ENCODE measurements around the gene CARNS1.

The CARNS1 gene

GRCh38 chr11:67432655-67433349, 17.3 kb downstream of the CARNS1 start:
- peaks cover 49 to 83% (median 73%) of the 10 kb centered on the region in 10 experiments for H3K4me1 ChIP-seq
- peaks cover 5 to 78% (median 59%) of the 10 kb centered on the region in 11 experiments; a peak in 21 of 22 replicates for H4K20me1 ChIP-seq
- peak overlapping the region in 10 of 11 experiments; percentile 40 to 94 (median 85); a peak in 14 of 22 replicates for H3K9ac ChIP-seq
- no peak overlapping the region for H3K4me3 ChIP-seq
- H3K27ac ChIP-seq, result peak overlapping the region in 4 of 11 experiments; percentile 7 to 97 (median 28); a peak in 7 of 22 replicates
- H3K36me3 ChIP-seq, result peaks cover 62 to 72% (median 66%) of the 10 kb centered on the region in 11 experiments
- H3K4me2 ChIP-seq, result peak overlapping the region in 8 of 11 experiments; percentile 88 to 99 (median 98); a peak in 12 of 22 replicates
- H3K9me3 ChIP-seq (replicated peaks in 1 of 11), result no peaks in the 10 kb centered on the region
- TF ChIP-seq Cebpa-rat (IDR thresholded peaks at IDR 0.05), result no peak
- no peaks in the 10 kb centered on the region for H3K27me3 ChIP-seq

- Histone ChIP-seq H4K20me1 (peaks cover 12 to 85% (median 59%) of the 10 kb centered on the region in 11 experiments; a peak in 21 of 22 replicates), H3K36me3 (peaks cover 63 to 81% (median 68%) of the 10 kb centered on the region in 11 experiments), H3K4me3 (no peak overlapping the region), H3K27me3 (no peaks in the 10 kb centered on the region), H3K9ac (peak overlapping the region; percentile 40 to 94 (median 83); a peak in 18 of 22 replicates), H3K27ac (peak overlapping the region in 8 of 11 experiments; percentile 5 to 97 (median 86); a peak in 11 of 22 replicates), H3K9me3 (replicated peaks in 1 of 11) (no peaks in the 10 kb centered on the region), H3K4me2 (peak overlapping the region; percentile 9 to 99 (median 97); a peak in 19 of 22 replicates), H3K4me1 (peaks cover 59 to 93% (median 82%) of the 10 kb centered on the region in 10 experiments)
- no peak for TF ChIP-seq Cebpa-rat (IDR thresholded peaks at IDR 0.05)
Observed at GRCh38 chr11:67433536-67434394, 18.3 kb downstream of the CARNS1 start.

- Histone ChIP-seq H3K9me3 (replicated peaks in 1 of 11) (no peaks in the 10 kb centered on the region), H3K9ac (peak overlapping the region; percentile 14 to 94 (median 83); a peak in 19 of 22 replicates), H3K27ac (peak overlapping the region in 9 of 11 experiments; percentile 52 to 97 (median 89); a peak in 14 of 22 replicates), H3K4me3 (0 out of 20 replicates have a peak overlapping the region, but pooled peaks of 1 of the 10 experiments have one; percentile 80), H3K4me2 (peak overlapping the region; percentile 88 to 99 (median 98)), H3K27me3 (no peaks in the 10 kb centered on the region), H3K4me1 (peaks cover 60 to 94% (median 82%) of the 10 kb centered on the region in 10 experiments), H3K36me3 (peaks cover 63 to 84% (median 68%) of the 10 kb centered on the region in 11 experiments), H4K20me1 (peaks cover 16 to 81% (median 53%) of the 10 kb centered on the region in 11 experiments; a peak in 21 of 22 replicates)
- no peak for TF ChIP-seq Cebpa-rat (IDR thresholded peaks at IDR 0.05)
Observed at GRCh38 chr11:67434395-67434881, 19.0 kb downstream of the CARNS1 start.

GRCh38 chr11:67435031-67435726, 19.7 kb downstream of the CARNS1 start:
- no peaks in the 10 kb centered on the region for H3K27me3 ChIP-seq
- H3K4me2 ChIP-seq, result peak overlapping the region; percentile 88 to 99 (median 98)
- H3K4me3 ChIP-seq, result peak overlapping the region in 8 of 10 experiments; percentile 68 to 80 (median 71); a peak in 15 of 20 replicates
- H3K4me1 ChIP-seq, result peaks cover 60 to 94% (median 83%) of the 10 kb centered on the region in 10 experiments
- H3K36me3 ChIP-seq, result peaks cover 59 to 86% (median 61%) of the 10 kb centered on the region in 11 experiments
- H4K20me1 ChIP-seq, result peaks cover 20 to 83% (median 56%) of the 10 kb centered on the region in 11 experiments; a peak in 21 of 22 replicates
- H3K9ac ChIP-seq, result peak overlapping the region; percentile 62 to 94 (median 83); a peak in 20 of 22 replicates
- H3K9me3 ChIP-seq (replicated peaks in 1 of 11), result no peaks in the 10 kb centered on the region
- no peak for TF ChIP-seq Cebpa-rat (IDR thresholded peaks at IDR 0.05)
- H3K27ac ChIP-seq, result peak overlapping the region in 9 of 11 experiments; percentile 52 to 97 (median 89); a peak in 17 of 22 replicates

- TF ChIP-seq Cebpa-rat (IDR thresholded peaks at IDR 0.05), result no peak
- Histone ChIP-seq H3K36me3 (peaks cover 52 to 86% (median 56%) of the 10 kb centered on the region in 11 experiments), H3K4me2 (peak overlapping the region; percentile 88 to 99 (median 98)), H3K27ac (peak overlapping the region in 10 of 11 experiments; percentile 29 to 97 (median 89); a peak in 19 of 22 replicates), H3K4me3 (peak overlapping the region in 9 of 10 experiments; percentile 47 to 80 (median 71); a peak in 17 of 20 replicates), H3K9me3 (replicated peaks in 1 of 11) (no peaks in the 10 kb centered on the region), H3K9ac (peak overlapping the region; percentile 62 to 94 (median 83)), H3K4me1 (peaks cover 67 to 97% (median 89%) of the 10 kb centered on the region in 10 experiments), H4K20me1 (peaks cover 28 to 84% (median 63%) of the 10 kb centered on the region in 11 experiments; a peak in 21 of 22 replicates), H3K27me3 (no peaks in the 10 kb centered on the region)
Observed at GRCh38 chr11:67435727-67436458, 20.4 kb downstream of the CARNS1 start.

GRCh38 chr11:67436459-67437081, 21.1 kb downstream of the CARNS1 start:
- peaks cover 73 to 98% (median 95%) of the 10 kb centered on the region in 10 experiments for H3K4me1 ChIP-seq
- no peaks in the 10 kb centered on the region for H3K27me3 ChIP-seq
- no peak for TF ChIP-seq Cebpa-rat (IDR thresholded peaks at IDR 0.05)
- peak overlapping the region; percentile 9 to 80 (median 70); a peak in 18 of 20 replicates for H3K4me3 ChIP-seq
- H3K4me2 ChIP-seq, result peak overlapping the region; percentile 88 to 99 (median 98)
- H3K27ac ChIP-seq, result peak overlapping the region in 9 of 11 experiments; percentile 52 to 97 (median 89); a peak in 19 of 22 replicates
- H3K9me3 ChIP-seq (replicated peaks in 1 of 11), result no peaks in the 10 kb centered on the region
- H3K9ac ChIP-seq, result peak overlapping the region; percentile 62 to 94 (median 83); a peak in 21 of 22 replicates
- H3K36me3 ChIP-seq, result peaks cover 46 to 86% (median 50%) of the 10 kb centered on the region in 11 experiments
- H4K20me1 ChIP-seq, result peaks cover 32 to 85% (median 66%) of the 10 kb centered on the region in 11 experiments; a peak in 21 of 22 replicates

Measured in BLaER1 treated with 17β-estradiol and CSF1 and Interleukin-3, amounts not matched to agents 10 nM and 100 nM (cell line).